AG10803 (cell line): Measurements from ENCODE around the gene LRP1.

Experiments
- DNase-seq: peaks from one replicate; pipeline ENCODE4 v3.0.0; 2010; ENCODE audit warnings: low read depth
- H3K4me3 ChIP-seq: 2 replicates; pipeline ENCODE4 v1.5.1; 2011; ENCODE audit warnings: mild to moderate bottlenecking, low read length, control low read depth
- CTCF ChIP-seq: conservative IDR thresholded peaks from 2 replicates; pipeline ENCODE4 v1.5.1; 2011; ENCODE audit warnings: mild to moderate bottlenecking, low read length, control low read depth, inconsistent platforms

The LRP1 gene

GRCh38 chr12:57090924-57091637 lies 37.2 kb upstream of the LRP1 start:
- peak; percentile 47 for DNase-seq
- peak; percentile 40 for TF ChIP-seq CTCF
- peak overlapping the region; percentile 90 for H3K4me3 ChIP-seq

GRCh38 chr12:57091638-57092528 lies 36.4 kb upstream of the LRP1 start:
- TF ChIP-seq CTCF: no peak
- no peak for DNase-seq
- peak overlapping the region; percentile 90 for H3K4me3 ChIP-seq

GRCh38 chr12:57092529-57092862 lies 35.8 kb upstream of the LRP1 start:
- TF ChIP-seq CTCF: no peak
- peak overlapping the region; percentile 20; the same call in 1 of the 2 replicates for H3K4me3 ChIP-seq
- DNase-seq: no peak

- no peak for TF ChIP-seq CTCF
- DNase-seq: no peak
- no peak overlapping the region; the same call in none of the 2 replicates for H3K4me3 ChIP-seq
Observed at GRCh38 chr12:57092876-57093414, 35.3 kb upstream of the LRP1 start.

- no peak overlapping the region for H3K4me3 ChIP-seq
- peak; percentile 81 for DNase-seq
- peak; percentile 53 for TF ChIP-seq CTCF
Observed at GRCh38 chr12:57093415-57094207, 34.7 kb upstream of the LRP1 start.

GRCh38 chr12:57094208-57095160 lies 33.8 kb upstream of the LRP1 start:
- DNase-seq: no peak
- no peak for TF ChIP-seq CTCF
- H3K4me3 ChIP-seq: no peak overlapping the region
